HepG2 (cell line): ENCODE results near the gene KRT6C. TPM values are rescaled to one million over a fixed set of nuclear protein-coding genes. Genes with fewer than 3 reads are reported as not detected.

Experiments used
- ATAC-seq: fragments of 200-7000 bp; cut with Tn5 transposase; 3 replicates; pipeline ENCODE4 v1.9.1; 2020; ENCODE audit warnings: mild to moderate bottlenecking, moderate library complexity
- BruUV-seq: library from RNA; stranded (reverse); fragments of 400-500 nt; replicated peaks from 2 replicates; lab custom pipeline; 2021; lab: Mats Ljungman, UMichigan
- CTCF ChIA-PET: fragments of 300-600 bp; formaldehyde crosslinking; extraction: SDS; loops from one replicate; lab custom pipeline; 2021; ENCODE audit warnings: low total read pairs, inconsistent platforms, low intra/inter-chr PET ratio; lab: Yijun Ruan, JAX
- POLR2A ChIA-PET: fragments of 350-600 bp; sonication (Branson Sonifier 250); formaldehyde crosslinking; loops from one replicate; lab custom pipeline; 2020; ENCODE audit warnings: antibody characterized with exemption, inconsistent platforms; lab: Yijun Ruan, JAX
- DNase-seq: peaks from one replicate; pipeline ENCODE4 v3.0.0-alpha.2; 2015; ENCODE audit warnings: low spot score
- FAIRE-seq: peaks from 3 replicates; lab custom pipeline; 2011; peaks lifted over from hg19 to GRCh38; lab: Jason Lieb, UNC
- H2AFZ ChIP-seq: one replicate; pipeline ENCODE4 v1.6.1; 2011; ENCODE audit warnings: low read length, inconsistent platforms
- H3K27ac ChIP-seq: fragments of 300-600 bp; 3 replicates; pipeline ENCODE4 v1.8.0; 2011; ENCODE audit warnings: mixed run types, mild to moderate bottlenecking, mixed read lengths, low read length, inconsistent platforms; ENCODE audit not compliant: insufficient read depth; ENCODE audit errors: extremely low read length
- H3K27me3 ChIP-seq, 2 experiments: fragments of 200-600 bp in 1 of 2; 2 replicates in 1 of 2; 3 replicates in 1 of 2; pipeline versions ENCODE4 v1.6.0 to v1.8.0; 2011; ENCODE audit warnings: low read length in 2 of 2, mild to moderate bottlenecking in 2 of 2, moderate library complexity in 2 of 2, inconsistent platforms in 1 of 2; ENCODE audit not compliant: insufficient read depth in 2 of 2, control insufficient read depth in 1 of 2
- H3K36me3 ChIP-seq, 2 experiments: fragments of 200-600 bp in 1 of 2; replicated peaks in 1 of 2; 2 replicates in 1 of 2; 3 replicates in 1 of 2; pipeline versions ENCODE4 v1.5.1 to v1.8.0; 2011; ENCODE audit warnings: low read length in 2 of 2, inconsistent platforms in 1 of 2; ENCODE audit not compliant: insufficient read depth in 2 of 2, control insufficient read depth in 1 of 2
- H3K4me1 ChIP-seq: 2 replicates; pipeline ENCODE4 v1.5.1; 2012; ENCODE audit warnings: low read length, inconsistent platforms; ENCODE audit not compliant: insufficient read depth
- H3K4me2 ChIP-seq: 2 replicates; pipeline ENCODE4 v1.6.0; 2011; ENCODE audit warnings: low read depth, low read length, inconsistent platforms
- H3K4me3 ChIP-seq, 3 experiments: fragments of 200-600 bp in 1 of 3; sonication (generic), shearing (Covaris generic) in 1 of 3; replicated peaks in 1 of 3; 2 replicates each; pipeline ENCODE4 v1.5.1; 2011 to 2016; ENCODE audit warnings: low read length in 3 of 3, inconsistent platforms in 2 of 3, low read depth in 2 of 3, mild to moderate bottlenecking in 2 of 3, control low read depth in 1 of 3, mixed read lengths in 1 of 3; ENCODE audit not compliant: insufficient read depth in 1 of 3
- H3K79me2 ChIP-seq: one replicate; pipeline ENCODE4 v1.6.1; 2011; ENCODE audit warnings: low read length, inconsistent platforms; ENCODE audit not compliant: insufficient read depth
- H3K9ac ChIP-seq: 2 replicates; pipeline ENCODE4 v1.6.0; 2011; ENCODE audit warnings: mild to moderate bottlenecking, low read depth, low read length, inconsistent platforms; ENCODE audit not compliant: insufficient read depth
- H3K9me3 ChIP-seq: 2 replicates; pipeline ENCODE4 v1.5.1; 2012; ENCODE audit warnings: mild to moderate bottlenecking, low read length
- H4K20me1 ChIP-seq: 2 replicates; pipeline ENCODE4 v1.6.0; 2011; ENCODE audit warnings: inconsistent platforms, mild to moderate bottlenecking, low read length, moderate library complexity; ENCODE audit not compliant: insufficient read depth
- CCAR2 ChIP-seq: fragments of 200-400 bp; formaldehyde crosslinking; optimal IDR thresholded peaks from 2 replicates; pipeline ENCODE3; 2018; ENCODE audit warnings: low read depth, mild to moderate bottlenecking, low read length, moderate library complexity
- EEA1 ChIP-seq: sonication (generic); formaldehyde crosslinking; IDR thresholded peaks from 2 replicates; pipeline ENCODE4 v1.5.1; 2020; ENCODE audit warnings: mild to moderate bottlenecking, missing genetic modification reagents, borderline replicate concordance
- FOXK2 ChIP-seq: fragments of 450-650 bp; IDR thresholded peaks from 2 replicates; pipeline ENCODE4 v1.6.1; 2016
- ZBTB49 ChIP-seq: sonication (generic); formaldehyde crosslinking; IDR thresholded peaks from 2 replicates; pipeline ENCODE4 v1.4.0; 2020; ENCODE audit warnings: missing genetic modification reagents, borderline replicate concordance
- WGBS: methylation state at CpG from one replicate; pipeline ENCODE4 v1.1.6; 2017; ENCODE audit warnings: low lambda C conversion rate; 5-methylcytosine and 5-hydroxymethylcytosine counted together
- in situ Hi-C: cut with HindIII; loops from 2 replicates; pipeline ENCODE4 v1.10.0; 2017; ENCODE audit warnings: low pct_unique_long_range_greater_than_20kb; ENCODE audit not compliant: extremely low pct_ligation_motif_present
- intact Hi-C: fragments of 100-400 bp; cut with micrococcal nuclease; formaldehyde crosslinking; loops from one replicate; pipeline ENCODE4 v1.10.0; 2022; ENCODE audit not compliant: unreplicated experiment
- polyA plus RNA-seq, 8 experiments: library from polyadenylated mRNA; depleted of rRNA in 3 of 8; stranded (reverse) in 7 of 8; unstranded in 1 of 8; fragments of >200 nt; fragmentation: Illumina TruSeq in 4 of 8; extraction: Trizol in 4 of 8; gene quantifications; 2 replicates each; pipeline versions ENCODE4 v1.2.1 to v1.2.3, GENCODE V29; 2011 to 2016; ENCODE audit warnings: low read depth in 4 of 8, missing spikeins in 1 of 8, mixed read lengths in 1 of 8; ENCODE audit not compliant: insufficient read depth in 1 of 8
- total RNA-seq, 5 experiments: library from RNA; depleted of rRNA; stranded (reverse); fragments of >200 nt; fragmentation: Illumina TruSeq; extraction: Trizol; gene quantifications; 2 replicates each; pipeline ENCODE4 v1.2.3, GENCODE V29; 2016; ENCODE audit warnings: low read depth in 1 of 5
- TF ChIP-seq, protein P1 (sequence below): sonication (generic); formaldehyde crosslinking; conservative IDR thresholded peaks from 2 replicates; pipeline ENCODE4 v1.4.0; 2020; ENCODE audit warnings: missing genetic modification reagents
- TF ChIP-seq, protein P2 (sequence below): sonication (generic); formaldehyde crosslinking; IDR thresholded peaks from 2 replicates; pipeline ENCODE4 v1.5.1; 2020; ENCODE audit warnings: missing genetic modification reagents, mild to moderate bottlenecking, borderline replicate concordance
- TF ChIP-seq, protein P3 (sequence below): sonication (generic); formaldehyde crosslinking; IDR thresholded peaks from 2 replicates; pipeline ENCODE4 v1.4.0; 2020; ENCODE audit warnings: low read depth, mild to moderate bottlenecking, missing genetic modification reagents

Gene KRT6C
- total and polyA plus RNA-seq, 2 of the 13 experiments (the other 11 are each of a cell fraction or from before 2014, with no cell fraction given): 0.03 TPM; not detected in 1

DNA sequence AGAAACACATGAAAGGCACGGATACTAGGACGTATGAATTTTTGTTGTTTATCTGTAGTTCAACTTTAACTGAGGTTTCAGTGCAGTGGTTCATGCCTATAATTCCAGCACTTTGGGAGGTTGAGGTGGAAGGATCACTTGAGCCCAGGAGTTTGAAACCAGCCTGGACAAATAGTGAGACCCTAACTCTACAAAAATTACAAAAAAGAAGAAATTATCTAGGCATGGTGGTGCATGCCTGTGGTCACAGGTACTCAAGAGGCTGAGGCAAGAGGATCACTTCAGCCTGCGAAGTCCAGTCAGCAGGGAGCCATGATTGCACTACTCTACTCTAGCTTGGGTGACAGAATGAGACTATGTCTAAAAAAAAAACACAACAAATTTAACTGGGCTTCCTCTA lies 29.6 kb downstream of the KRT6C start:
- Histone ChIP-seq H3K79me2 (no peaks in the 10 kb centered on the region), H3K4me3 (no peak overlapping the region), H2AFZ (no peak overlapping the region), H3K4me1 (peaks cover 13% of the 10 kb centered on the region), H3K36me3 (no peaks in the 10 kb centered on the region), H3K27me3 (peaks cover 0 to 4% of the 10 kb centered on the region in 2 experiments; a peak in 1 of 5 replicates), H3K27ac (no peak overlapping the region), H4K20me1 (no peaks in the 10 kb centered on the region), H3K4me2 (no peak overlapping the region), H3K9ac (no peak overlapping the region), H3K9me3 (no peaks in the 10 kb centered on the region)
- TF ChIP-seq, protein P1, sequence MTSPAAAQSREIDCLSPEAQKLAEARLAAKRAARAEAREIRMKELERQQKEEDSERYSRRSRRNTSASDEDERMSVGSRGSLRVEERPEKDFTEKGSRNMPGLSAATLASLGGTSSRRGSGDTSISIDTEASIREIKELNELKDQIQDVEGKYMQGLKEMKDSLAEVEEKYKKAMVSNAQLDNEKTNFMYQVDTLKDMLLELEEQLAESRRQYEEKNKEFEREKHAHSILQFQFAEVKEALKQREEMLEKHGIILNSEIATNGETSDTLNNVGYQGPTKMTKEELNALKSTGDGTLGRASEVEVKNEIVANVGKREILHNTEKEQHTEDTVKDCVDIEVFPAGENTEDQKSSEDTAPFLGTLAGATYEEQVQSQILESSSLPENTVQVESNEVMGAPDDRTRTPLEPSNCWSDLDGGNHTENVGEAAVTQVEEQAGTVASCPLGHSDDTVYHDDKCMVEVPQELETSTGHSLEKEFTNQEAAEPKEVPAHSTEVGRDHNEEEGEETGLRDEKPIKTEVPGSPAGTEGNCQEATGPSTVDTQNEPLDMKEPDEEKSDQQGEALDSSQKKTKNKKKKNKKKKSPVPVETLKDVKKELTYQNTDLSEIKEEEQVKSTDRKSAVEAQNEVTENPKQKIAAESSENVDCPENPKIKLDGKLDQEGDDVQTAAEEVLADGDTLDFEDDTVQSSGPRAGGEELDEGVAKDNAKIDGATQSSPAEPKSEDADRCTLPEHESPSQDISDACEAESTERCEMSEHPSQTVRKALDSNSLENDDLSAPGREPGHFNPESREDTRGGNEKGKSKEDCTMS (CRISPR knock-in tag): no peak
- TF ChIP-seq, protein P2, sequence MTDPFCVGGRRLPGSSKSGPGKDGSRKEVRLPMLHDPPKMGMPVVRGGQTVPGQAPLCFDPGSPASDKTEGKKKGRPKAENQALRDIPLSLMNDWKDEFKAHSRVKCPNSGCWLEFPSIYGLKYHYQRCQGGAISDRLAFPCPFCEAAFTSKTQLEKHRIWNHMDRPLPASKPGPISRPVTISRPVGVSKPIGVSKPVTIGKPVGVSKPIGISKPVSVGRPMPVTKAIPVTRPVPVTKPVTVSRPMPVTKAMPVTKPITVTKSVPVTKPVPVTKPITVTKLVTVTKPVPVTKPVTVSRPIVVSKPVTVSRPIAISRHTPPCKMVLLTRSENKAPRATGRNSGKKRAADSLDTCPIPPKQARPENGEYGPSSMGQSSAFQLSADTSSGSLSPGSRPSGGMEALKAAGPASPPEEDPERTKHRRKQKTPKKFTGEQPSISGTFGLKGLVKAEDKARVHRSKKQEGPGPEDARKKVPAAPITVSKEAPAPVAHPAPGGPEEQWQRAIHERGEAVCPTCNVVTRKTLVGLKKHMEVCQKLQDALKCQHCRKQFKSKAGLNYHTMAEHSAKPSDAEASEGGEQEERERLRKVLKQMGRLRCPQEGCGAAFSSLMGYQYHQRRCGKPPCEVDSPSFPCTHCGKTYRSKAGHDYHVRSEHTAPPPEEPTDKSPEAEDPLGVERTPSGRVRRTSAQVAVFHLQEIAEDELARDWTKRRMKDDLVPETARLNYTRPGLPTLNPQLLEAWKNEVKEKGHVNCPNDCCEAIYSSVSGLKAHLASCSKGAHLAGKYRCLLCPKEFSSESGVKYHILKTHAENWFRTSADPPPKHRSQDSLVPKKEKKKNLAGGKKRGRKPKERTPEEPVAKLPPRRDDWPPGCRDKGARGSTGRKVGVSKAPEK: no peak
- TF ChIP-seq CCAR2 (no peak), EEA1 (CRISPR knock-in tag) (no peak), ZBTB49 (CRISPR knock-in tag) (no peak), FOXK2 (no peak)
- TF ChIP-seq, protein P3, sequence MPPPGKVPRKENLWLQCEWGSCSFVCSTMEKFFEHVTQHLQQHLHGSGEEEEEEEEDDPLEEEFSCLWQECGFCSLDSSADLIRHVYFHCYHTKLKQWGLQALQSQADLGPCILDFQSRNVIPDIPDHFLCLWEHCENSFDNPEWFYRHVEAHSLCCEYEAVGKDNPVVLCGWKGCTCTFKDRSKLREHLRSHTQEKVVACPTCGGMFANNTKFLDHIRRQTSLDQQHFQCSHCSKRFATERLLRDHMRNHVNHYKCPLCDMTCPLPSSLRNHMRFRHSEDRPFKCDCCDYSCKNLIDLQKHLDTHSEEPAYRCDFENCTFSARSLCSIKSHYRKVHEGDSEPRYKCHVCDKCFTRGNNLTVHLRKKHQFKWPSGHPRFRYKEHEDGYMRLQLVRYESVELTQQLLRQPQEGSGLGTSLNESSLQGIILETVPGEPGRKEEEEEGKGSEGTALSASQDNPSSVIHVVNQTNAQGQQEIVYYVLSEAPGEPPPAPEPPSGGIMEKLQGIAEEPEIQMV (CRISPR knock-in tag): no peak
- ChIA-PET POLR2A (no interaction called here), CTCF (no interaction called here)
- DNase-seq (no peak), ATAC-seq (no peak), FAIRE-seq (no peak)
- BruUV-seq: no TSS peak
- 46% methylated on average over 3 of the region's 3 CpGs for WGBS
- intact Hi-C loops: no loop called here
- in situ Hi-C loops: no loop called here
